Measurements from ENCODE around the gene TKFC. TPM values are rescaled to one million over a fixed set of nuclear protein-coding genes. Genes with fewer than 3 reads are reported as not detected.

The TKFC gene
- total RNA-seq, 4 donors from 2014 or later = 16.0 to 24.5 (median 20.0) TPM

- no peak for ATAC-seq (ENCODE audit: low FRiP score)
- no peak for TF ChIP-seq CTCF (IDR thresholded peaks at IDR 0.05)
- DNase-seq (ENCODE audit: low spot score) = no peak
Measured at GRCh38 chr11:61357894-61358239, 24.8 kb downstream of the TKFC start.

DNA sequence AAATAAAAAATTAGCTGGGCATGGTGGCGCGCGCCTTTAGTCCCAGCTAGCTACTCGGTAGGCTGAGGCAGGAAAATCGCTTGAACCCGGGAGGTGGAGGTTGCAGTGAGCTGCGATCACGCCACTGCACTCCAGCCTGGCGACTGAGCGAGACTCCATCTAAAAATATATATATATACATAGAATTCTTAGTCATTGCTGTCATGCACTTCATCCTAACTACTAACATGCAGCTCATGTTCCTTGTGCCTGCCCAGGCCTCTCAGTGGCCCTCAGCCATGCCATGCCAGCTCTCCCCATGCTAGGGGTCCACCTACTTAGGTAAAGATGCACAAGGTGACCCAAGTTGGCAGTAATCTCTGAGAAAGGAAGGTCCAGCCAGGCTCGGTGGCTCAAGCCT lies 25.5 kb downstream of the TKFC start:
- ATAC-seq (ENCODE audit: low FRiP score) (no peak), DNase-seq (ENCODE audit: low spot score) (no peak)
- TF ChIP-seq CTCF (IDR thresholded peaks at IDR 0.05) = no peak

GRCh38 chr11:61359516-61359915 lies 26.5 kb downstream of the TKFC start:
- TF ChIP-seq CTCF (IDR thresholded peaks at IDR 0.05) = no peak
- ATAC-seq (ENCODE audit: low FRiP score) (no peak), DNase-seq (ENCODE audit: low spot score) (no peak)

DNA sequence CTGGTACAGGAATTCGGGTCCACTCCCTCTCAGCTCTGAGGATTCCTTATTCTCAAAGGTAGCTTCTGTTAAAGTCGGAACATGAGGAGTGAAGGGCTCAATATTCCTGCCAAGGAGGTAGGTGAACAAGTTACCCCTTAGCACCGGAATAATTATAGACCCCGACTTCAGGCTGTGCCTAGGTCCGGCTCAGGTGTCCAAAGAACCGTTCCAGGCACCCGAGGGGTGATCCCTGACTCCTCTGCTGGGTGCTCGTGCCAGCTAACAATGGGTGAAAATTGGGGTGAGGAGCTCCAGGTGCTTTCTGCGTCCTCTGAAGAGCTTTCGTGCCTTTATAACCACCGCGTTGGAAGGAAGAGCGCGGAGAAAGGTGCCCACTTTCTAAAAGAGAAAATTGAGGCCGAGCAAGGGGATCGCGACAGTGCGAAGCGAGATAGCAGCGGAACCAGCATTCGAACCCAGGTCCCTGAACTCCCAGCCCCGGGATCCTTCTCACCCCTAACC lies 28.3 kb downstream of the TKFC start:
- TF ChIP-seq CTCF (IDR thresholded peaks at IDR 0.05) = no peak
- DNase-seq (ENCODE audit: low spot score) (no peak), ATAC-seq (ENCODE audit: low FRiP score) (no peak)

DNA sequence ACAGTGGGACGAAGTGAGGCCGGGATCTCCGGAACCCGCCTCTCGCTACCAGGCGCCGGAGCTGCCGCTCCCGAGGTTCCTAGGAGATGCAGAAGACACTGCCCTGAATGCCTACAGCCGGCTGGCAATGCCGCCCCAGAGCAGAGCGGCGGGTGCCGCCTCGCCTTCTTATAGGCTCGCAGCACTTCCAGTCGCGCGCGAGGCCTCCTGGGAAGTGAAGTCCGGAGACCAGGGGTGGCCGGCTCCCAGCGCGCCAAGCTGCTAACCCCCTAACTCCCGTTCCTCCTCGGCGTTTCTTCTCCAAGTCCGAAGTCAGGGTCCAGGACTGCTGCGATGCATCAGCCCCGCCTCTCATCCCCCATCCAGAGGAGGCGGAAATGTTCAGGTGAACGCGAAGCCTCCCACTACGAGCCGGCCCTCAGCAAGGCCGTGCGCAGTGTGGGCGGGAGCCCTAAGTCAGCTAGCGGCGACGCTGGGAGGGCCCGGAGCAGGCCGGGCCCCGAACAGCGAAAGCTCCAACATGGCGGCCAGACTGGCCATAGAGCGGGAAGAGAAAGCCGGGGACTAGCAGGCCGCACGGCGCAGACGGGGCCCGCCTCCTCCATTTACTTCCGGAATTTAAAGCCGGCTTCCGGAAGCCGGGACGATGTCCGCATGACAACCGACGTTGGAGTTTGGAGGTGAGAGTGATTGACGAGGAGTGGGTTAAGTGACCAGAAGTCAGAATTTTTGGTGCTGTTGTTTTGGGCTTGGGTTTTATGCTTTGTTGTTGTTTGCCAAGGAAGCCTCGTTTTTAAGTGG lies 28.9 kb downstream of the TKFC start, which contains the start of the genes CYB561A3 and TMEM138:
Gene CYB561A3, minus strand, starts transcription at position 142 of the 801 bp plus-strand sequence. CDS start 5,169 bp downstream, outside the sequence.
Gene TMEM138, plus strand, starts transcription at position 634 of the 801 bp plus-strand sequence. CDS start 2,017 bp downstream, outside the sequence.
- ATAC-seq (ENCODE audit: low FRiP score) (peak; percentile 98), DNase-seq (ENCODE audit: low spot score) (peak; percentile 80)
- TF ChIP-seq CTCF (IDR thresholded peaks at IDR 0.05) = no peak

GRCh38 chr11:61362542-61362875 lies 29.5 kb downstream of the TKFC start:
- DNase-seq (ENCODE audit: low spot score) (no peak), ATAC-seq (ENCODE audit: low FRiP score) (peak; percentile 30)
- no peak for TF ChIP-seq CTCF (IDR thresholded peaks at IDR 0.05)
